ENCODE data around the gene USP17L21. TPM values are rescaled to one million over a fixed set of nuclear protein-coding genes. Genes with fewer than 3 reads are reported as not detected.
"Not testable (repeated sequence)": the region's sequence is repeated elsewhere in the genome, so short reads cannot be mapped to it uniquely, and the experiment has no call there.

USP17L21 gene, protein sequence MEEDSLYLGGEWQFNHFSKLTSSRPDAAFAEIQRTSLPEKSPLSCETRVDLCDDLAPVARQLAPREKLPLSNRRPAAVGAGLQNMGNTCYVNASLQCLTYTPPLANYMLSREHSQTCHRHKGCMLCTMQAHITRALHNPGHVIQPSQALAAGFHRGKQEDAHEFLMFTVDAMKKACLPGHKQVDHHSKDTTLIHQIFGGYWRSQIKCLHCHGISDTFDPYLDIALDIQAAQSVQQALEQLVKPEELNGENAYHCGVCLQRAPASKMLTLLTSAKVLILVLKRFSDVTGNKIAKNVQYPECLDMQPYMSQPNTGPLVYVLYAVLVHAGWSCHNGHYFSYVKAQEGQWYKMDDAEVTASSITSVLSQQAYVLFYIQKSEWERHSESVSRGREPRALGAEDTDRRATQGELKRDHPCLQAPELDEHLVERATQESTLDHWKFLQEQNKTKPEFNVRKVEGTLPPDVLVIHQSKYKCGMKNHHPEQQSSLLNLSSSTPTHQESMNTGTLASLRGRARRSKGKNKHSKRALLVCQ
- not detected for total RNA-seq

GRCh38 chr4:9262572-9262971 is at the start of gene USP17L21:
USP17L21 (plus strand) TSS chr4:9262872; CDS start chr4:9262872, 0 bp downstream.
- TF ChIP-seq, protein P1, sequence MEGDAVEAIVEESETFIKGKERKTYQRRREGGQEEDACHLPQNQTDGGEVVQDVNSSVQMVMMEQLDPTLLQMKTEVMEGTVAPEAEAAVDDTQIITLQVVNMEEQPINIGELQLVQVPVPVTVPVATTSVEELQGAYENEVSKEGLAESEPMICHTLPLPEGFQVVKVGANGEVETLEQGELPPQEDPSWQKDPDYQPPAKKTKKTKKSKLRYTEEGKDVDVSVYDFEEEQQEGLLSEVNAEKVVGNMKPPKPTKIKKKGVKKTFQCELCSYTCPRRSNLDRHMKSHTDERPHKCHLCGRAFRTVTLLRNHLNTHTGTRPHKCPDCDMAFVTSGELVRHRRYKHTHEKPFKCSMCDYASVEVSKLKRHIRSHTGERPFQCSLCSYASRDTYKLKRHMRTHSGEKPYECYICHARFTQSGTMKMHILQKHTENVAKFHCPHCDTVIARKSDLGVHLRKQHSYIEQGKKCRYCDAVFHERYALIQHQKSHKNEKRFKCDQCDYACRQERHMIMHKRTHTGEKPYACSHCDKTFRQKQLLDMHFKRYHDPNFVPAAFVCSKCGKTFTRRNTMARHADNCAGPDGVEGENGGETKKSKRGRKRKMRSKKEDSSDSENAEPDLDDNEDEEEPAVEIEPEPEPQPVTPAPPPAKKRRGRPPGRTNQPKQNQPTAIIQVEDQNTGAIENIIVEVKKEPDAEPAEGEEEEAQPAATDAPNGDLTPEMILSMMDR (IDR thresholded peaks at IDR 0.05; ENCODE audit: low read depth) = not testable (repeated sequence)

DNA sequence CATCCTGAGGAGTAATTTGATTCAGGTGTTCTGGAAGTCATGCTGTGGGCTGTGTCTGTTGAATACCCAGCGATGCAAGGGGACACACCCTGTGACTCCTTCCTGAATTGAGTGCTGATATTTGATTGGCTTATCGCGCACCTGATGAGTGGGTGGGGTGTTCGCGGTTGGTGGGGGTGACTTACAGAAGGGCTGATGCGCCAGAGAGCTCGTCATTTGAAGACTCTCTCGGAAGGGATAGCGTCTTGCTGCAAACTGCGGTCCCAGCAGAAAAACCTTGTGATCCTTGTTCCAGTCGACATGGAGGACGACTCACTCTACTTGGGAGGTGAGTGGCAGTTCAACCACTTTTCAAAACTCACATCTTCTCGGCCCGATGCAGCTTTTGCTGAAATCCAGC is 47.6 kb upstream of the USP17L21 start, which contains the start of gene USP17L11:
TSS of gene USP17L11 (plus strand) at position 301 of the 400 bp plus-strand sequence. CDS start at position 301, 0 bp downstream.
- TF ChIP-seq, protein P1 (IDR thresholded peaks at IDR 0.05; ENCODE audit: low read depth) = not testable (repeated sequence)

DNA sequence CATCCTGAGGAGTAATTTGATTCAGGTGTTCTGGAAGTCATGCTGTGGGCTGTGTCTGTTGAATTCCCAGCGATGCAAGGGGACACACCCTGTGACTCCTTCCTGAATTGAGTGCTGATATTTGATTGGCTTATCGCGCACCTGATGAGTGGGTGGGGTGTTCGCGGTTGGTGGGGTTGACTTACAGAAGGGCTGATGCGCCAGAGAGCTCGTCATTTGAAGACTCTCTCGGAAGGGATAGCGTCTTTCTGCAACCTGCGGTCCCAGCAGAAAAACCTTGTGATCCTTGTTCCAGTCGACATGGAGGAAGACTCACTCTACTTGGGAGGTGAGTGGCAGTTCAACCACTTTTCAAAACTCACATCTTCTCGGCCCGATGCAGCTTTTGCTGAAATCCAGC is 42.8 kb upstream of the USP17L21 start, which contains the start of gene USP17L12:
TSS of gene USP17L12 (plus strand) at position 301 of the 400 bp plus-strand sequence. CDS start at position 301, 0 bp downstream.
- TF ChIP-seq, protein P1 (IDR thresholded peaks at IDR 0.05; ENCODE audit: low read depth) = not testable (repeated sequence)

DNA sequence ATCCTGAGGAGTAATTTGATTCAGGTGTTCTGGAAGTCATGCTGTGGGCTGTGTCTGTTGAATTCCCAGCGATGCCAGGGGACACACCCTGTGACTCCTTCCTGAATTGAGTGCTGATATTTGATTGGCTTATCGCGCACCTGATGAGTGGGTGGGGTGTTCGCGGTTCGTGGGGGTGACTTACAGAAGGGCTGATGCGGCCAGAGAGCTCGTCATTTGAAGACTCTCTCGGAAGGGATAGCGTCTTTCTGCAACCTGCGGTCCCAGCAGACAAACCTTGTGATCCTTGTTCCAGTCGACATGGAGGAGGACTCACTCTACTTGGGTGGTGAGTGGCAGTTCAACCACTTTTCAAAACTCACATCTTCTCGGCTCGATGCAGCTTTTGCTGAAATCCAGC is 38.1 kb upstream of the USP17L21 start, which contains the start of gene USP17L13:
TSS of gene USP17L13 (plus strand) at position 301 of the 400 bp plus-strand sequence. CDS start at position 301, 0 bp downstream.
- TF ChIP-seq, protein P1 (IDR thresholded peaks at IDR 0.05; ENCODE audit: low read depth) = not testable (repeated sequence)

- TF ChIP-seq, protein P1 (IDR thresholded peaks at IDR 0.05; ENCODE audit: low read depth) = not testable (repeated sequence)
These were observed 28.6 kb upstream of the USP17L21 start, which contains the start of gene USP17L15 for GRCh38 chr4:9234085-9234484. USP17L15 (plus strand) TSS chr4:9234385; CDS start chr4:9234385, 0 bp downstream.

DNA sequence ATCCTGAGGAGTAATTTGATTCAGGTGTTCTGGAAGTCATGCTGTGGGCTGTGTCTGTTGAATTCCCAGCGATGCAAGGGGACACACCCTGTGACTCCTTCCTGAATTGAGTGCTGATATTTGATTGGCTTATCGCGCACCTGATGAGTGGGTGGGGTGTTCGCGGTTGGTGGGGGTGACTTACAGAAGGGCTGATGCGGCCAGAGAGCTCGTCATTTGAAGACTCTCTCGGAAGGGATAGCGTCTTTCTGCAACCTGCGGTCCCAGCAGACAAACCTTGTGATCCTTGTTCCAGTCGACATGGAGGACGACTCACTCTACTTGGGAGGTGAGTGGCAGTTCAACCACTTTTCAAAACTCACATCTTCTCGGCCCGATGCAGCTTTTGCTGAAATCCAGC is 19.1 kb upstream of the USP17L21 start, which contains the start of gene USP17L17:
TSS of gene USP17L17 (plus strand) at position 301 of the 400 bp plus-strand sequence. CDS start at position 301, 0 bp downstream.
- TF ChIP-seq, protein P1 (IDR thresholded peaks at IDR 0.05; ENCODE audit: low read depth) = not testable (repeated sequence)
